HL-60 (cell line): ENCODE measurements around the gene TGFBR3.
A peak's percentile ranks its signal among the peaks of the same experiment; 100 is the strongest.

Experiments used
- DNase-seq, 2 experiments: peaks; one replicate each; pipeline ENCODE4 v3.0.0-alpha.2; 2010 to 2020; ENCODE audit warnings: low read depth in 1 of 2, low spot score in 1 of 2
- H3K27ac ChIP-seq: fragments of 250-450 bp; sonication (Bioruptor Pico); replicated peaks from 2 replicates; pipeline ENCODE4 v1.5.1; 2020; ENCODE audit warnings: mild to moderate bottlenecking, moderate library complexity
- H3K27me3 ChIP-seq: fragments of 250-450 bp; sonication (Bioruptor Pico); 2 replicates; pipeline ENCODE4 v1.5.1; 2021; ENCODE audit warnings: mild to moderate bottlenecking, moderate library complexity; ENCODE audit not compliant: insufficient read depth, poor library complexity, severe bottlenecking
- H3K4me3 ChIP-seq: replicated peaks from 2 replicates; pipeline ENCODE4 v1.5.1; 2011; ENCODE audit warnings: mild to moderate bottlenecking, control low read depth, low read length; ENCODE audit not compliant: insufficient read depth
- GABPA ChIP-seq: IDR thresholded peaks from 2 replicates; pipeline ENCODE4 v1.6.1; 2012; ENCODE audit warnings: low read depth
- POLR2AphosphoS5 ChIP-seq: IDR thresholded peaks from 2 replicates; pipeline ENCODE4 v1.6.1; 2012; ENCODE audit warnings: low read depth
- SPI1 ChIP-seq: IDR thresholded peaks from 2 replicates; pipeline ENCODE4 v1.6.1; 2012; ENCODE audit warnings: low read depth, mild to moderate bottlenecking, borderline replicate concordance
- TF ChIP-seq, protein P1 (sequence below): IDR thresholded peaks from one replicate; pipeline ENCODE4 v1.5.1; 2011; ENCODE audit warnings: low read length, control low read depth, inconsistent platforms; ENCODE audit not compliant: insufficient read depth
- TF ChIP-seq, protein P2 (sequence below): IDR thresholded peaks from 2 replicates; pipeline ENCODE4 v1.6.1; 2012; ENCODE audit warnings: low read depth; ENCODE audit not compliant: insufficient replicate concordance

TGFBR3 gene

DNA sequence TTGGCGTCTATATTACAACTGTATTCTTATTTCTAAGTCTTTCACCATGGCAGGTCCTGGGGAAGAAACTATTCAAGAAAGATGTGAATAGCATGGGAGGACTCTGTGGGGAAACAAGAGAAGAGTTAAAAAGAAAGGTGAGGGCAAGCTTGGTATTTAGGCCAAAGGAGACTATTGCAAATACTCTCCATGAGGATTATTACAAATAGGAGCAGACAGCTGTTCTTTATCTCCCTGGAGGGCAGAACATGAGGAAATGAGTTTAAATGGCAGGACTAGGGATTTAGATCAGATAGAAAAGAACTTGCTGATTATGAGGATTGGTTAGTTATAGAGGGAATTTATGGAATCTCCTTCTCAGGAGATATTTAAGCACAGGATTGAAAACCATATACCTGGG, 198.5 kb downstream of the TGFBR3 start:
- no peak overlapping the region for H3K4me3 ChIP-seq
- DNase-seq: no peak
- no peaks in the 10 kb centered on the region for H3K27me3 ChIP-seq
- no peak overlapping the region for H3K27ac ChIP-seq
- no peak for TF ChIP-seq SPI1
- no peak for TF ChIP-seq POLR2AphosphoS5
- no peak for TF ChIP-seq GABPA
- TF ChIP-seq, protein P1, sequence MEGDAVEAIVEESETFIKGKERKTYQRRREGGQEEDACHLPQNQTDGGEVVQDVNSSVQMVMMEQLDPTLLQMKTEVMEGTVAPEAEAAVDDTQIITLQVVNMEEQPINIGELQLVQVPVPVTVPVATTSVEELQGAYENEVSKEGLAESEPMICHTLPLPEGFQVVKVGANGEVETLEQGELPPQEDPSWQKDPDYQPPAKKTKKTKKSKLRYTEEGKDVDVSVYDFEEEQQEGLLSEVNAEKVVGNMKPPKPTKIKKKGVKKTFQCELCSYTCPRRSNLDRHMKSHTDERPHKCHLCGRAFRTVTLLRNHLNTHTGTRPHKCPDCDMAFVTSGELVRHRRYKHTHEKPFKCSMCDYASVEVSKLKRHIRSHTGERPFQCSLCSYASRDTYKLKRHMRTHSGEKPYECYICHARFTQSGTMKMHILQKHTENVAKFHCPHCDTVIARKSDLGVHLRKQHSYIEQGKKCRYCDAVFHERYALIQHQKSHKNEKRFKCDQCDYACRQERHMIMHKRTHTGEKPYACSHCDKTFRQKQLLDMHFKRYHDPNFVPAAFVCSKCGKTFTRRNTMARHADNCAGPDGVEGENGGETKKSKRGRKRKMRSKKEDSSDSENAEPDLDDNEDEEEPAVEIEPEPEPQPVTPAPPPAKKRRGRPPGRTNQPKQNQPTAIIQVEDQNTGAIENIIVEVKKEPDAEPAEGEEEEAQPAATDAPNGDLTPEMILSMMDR: no peak
- TF ChIP-seq, protein P2, sequence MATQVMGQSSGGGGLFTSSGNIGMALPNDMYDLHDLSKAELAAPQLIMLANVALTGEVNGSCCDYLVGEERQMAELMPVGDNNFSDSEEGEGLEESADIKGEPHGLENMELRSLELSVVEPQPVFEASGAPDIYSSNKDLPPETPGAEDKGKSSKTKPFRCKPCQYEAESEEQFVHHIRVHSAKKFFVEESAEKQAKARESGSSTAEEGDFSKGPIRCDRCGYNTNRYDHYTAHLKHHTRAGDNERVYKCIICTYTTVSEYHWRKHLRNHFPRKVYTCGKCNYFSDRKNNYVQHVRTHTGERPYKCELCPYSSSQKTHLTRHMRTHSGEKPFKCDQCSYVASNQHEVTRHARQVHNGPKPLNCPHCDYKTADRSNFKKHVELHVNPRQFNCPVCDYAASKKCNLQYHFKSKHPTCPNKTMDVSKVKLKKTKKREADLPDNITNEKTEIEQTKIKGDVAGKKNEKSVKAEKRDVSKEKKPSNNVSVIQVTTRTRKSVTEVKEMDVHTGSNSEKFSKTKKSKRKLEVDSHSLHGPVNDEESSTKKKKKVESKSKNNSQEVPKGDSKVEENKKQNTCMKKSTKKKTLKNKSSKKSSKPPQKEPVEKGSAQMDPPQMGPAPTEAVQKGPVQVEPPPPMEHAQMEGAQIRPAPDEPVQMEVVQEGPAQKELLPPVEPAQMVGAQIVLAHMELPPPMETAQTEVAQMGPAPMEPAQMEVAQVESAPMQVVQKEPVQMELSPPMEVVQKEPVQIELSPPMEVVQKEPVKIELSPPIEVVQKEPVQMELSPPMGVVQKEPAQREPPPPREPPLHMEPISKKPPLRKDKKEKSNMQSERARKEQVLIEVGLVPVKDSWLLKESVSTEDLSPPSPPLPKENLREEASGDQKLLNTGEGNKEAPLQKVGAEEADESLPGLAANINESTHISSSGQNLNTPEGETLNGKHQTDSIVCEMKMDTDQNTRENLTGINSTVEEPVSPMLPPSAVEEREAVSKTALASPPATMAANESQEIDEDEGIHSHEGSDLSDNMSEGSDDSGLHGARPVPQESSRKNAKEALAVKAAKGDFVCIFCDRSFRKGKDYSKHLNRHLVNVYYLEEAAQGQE: no peak

DNA sequence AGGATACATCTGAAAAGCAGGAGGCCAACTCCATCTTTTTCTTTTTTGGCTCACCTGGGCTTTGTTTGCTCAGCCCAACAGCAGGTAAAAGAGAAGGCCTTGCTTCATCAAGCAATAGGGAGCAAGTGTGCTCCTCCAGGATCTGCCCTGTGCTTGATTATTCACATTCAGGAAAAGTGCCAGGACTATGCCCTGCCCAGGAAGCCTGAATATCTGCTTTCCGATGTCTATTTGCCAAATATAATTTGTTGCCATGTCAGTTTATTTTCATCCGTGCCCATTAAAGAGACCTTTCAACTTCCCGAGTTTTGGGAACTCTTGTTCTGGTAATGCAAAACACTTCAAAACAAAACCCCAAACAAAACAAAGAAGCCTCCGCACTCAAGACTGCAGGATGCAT, 200.0 kb downstream of the TGFBR3 start:
- Histone ChIP-seq H3K27ac (no peak overlapping the region), H3K4me3 (no peak overlapping the region), H3K27me3 (no peaks in the 10 kb centered on the region)
- DNase-seq: no peak
- TF ChIP-seq, protein P1: no peak
- TF ChIP-seq SPI1 (no peak), GABPA (no peak), POLR2AphosphoS5 (no peak)
- TF ChIP-seq, protein P2: no peak

DNA sequence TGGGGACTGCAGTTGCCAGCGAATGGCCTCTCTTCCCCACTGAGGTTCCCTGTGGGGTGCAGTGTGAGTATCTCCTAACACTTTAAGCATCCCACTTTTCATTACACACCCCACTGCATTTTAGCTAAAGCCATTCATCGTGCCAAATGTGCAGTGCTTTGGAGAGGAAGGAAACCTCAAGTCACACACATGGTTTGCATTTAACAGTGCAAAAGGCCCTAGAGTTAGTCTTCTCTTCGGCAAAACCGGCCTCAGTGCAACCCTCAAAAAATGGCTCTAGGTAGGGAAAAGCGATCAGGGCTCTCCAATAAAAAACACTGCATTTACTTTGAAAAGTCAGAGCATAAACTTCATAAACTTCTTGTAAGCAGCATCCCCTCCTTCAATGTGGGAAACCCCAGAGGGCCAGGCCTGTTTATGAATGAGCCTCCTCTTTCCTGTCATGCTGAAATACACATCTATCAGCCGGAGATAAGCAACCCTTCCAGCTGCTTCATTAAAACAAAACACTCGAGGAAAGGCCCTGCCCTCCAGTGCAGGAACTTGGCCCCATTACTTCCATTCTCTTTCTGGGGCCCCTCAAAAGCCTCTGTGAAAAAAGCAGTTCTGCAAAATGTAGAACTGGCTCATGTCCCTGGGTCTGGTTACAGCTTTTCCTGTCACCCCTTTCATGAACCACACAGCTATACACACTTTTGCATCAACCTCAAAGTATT, 201.3 kb downstream of the TGFBR3 start:
- no peaks in the 10 kb centered on the region for H3K27me3 ChIP-seq
- no peak overlapping the region for H3K27ac ChIP-seq
- DNase-seq: peak in 1 of 2 experiments; percentile 12
- TF ChIP-seq GABPA: no peak
- TF ChIP-seq, protein P2: no peak
- TF ChIP-seq SPI1: peak; percentile 31; the same call in 1 of the 2 replicates
- no peak overlapping the region for H3K4me3 ChIP-seq
